Caco-2 (cell line): ENCODE results near the gene IL12RB2. TPM values are rescaled to one million over a fixed set of nuclear protein-coding genes. Genes with fewer than 3 reads are reported as not detected.

Source experiments
- BruUV-seq: library from RNA; stranded (reverse); fragments of 400-500 nt; replicated peaks from 2 replicates; lab custom pipeline; 2021; lab: Mats Ljungman, UMichigan
- CTCF ChIA-PET: fragments of 300-600 bp; sonication (Branson Sonifier 250); formaldehyde crosslinking; loops from one replicate; lab custom pipeline; 2022; ENCODE audit warnings: antibody characterized with exemption; lab: Charles Lee
- POLR2A ChIA-PET: fragments of 300-600 bp; sonication (Branson Sonifier 250); formaldehyde crosslinking; loops from one replicate; lab custom pipeline; 2022; ENCODE audit warnings: antibody characterized with exemption; lab: Charles Lee
- DNase-seq, 2 experiments: peaks; one replicate each; pipeline versions ENCODE4 v3.0.0 to v3.0.0-alpha.2; 2020 to 2022
- H3K27me3 ChIP-seq: replicated peaks from 2 replicates; pipeline ENCODE4 v1.6.0; 2011; ENCODE audit warnings: low read length; ENCODE audit not compliant: control insufficient read depth, insufficient read depth
- H3K36me3 ChIP-seq: 2 replicates; pipeline ENCODE4 v1.5.1; 2011; ENCODE audit warnings: low read length; ENCODE audit not compliant: control insufficient read depth, insufficient read depth
- H3K4me1 ChIP-seq: fragments of 250-450 bp; sonication (Bioruptor Pico); 2 replicates; pipeline ENCODE4 v1.5.1; 2020; ENCODE audit warnings: mild to moderate bottlenecking
- H3K4me3 ChIP-seq: 2 replicates; pipeline ENCODE4 v1.5.1; 2011; ENCODE audit warnings: low read depth, mild to moderate bottlenecking, control low read depth, low read length
- H3K9me3 ChIP-seq: fragments of 250-450 bp; sonication (Bioruptor Pico); 2 replicates; pipeline ENCODE4 v1.5.1; 2020; ENCODE audit warnings: mild to moderate bottlenecking, moderate library complexity
- H3K27ac Mint-ChIP-seq: one replicate; pipeline ENCODE4 v1.8.0; 2022; ENCODE audit warnings: mixed read lengths; ENCODE audit not compliant: unreplicated experiment
- H3K27me3 Mint-ChIP-seq: one replicate; pipeline ENCODE4 v1.8.0; 2022; ENCODE audit warnings: mixed read lengths; ENCODE audit not compliant: insufficient read depth, unreplicated experiment
- H3K36me3 Mint-ChIP-seq: one replicate; pipeline ENCODE4 v1.8.0; 2022; ENCODE audit warnings: mild to moderate bottlenecking, mixed read lengths; ENCODE audit not compliant: insufficient read depth, unreplicated experiment
- H3K4me1 Mint-ChIP-seq: one replicate; pipeline ENCODE4 v1.8.0; 2022; ENCODE audit warnings: low read depth, mixed read lengths; ENCODE audit not compliant: unreplicated experiment
- H3K4me3 Mint-ChIP-seq: one replicate; pipeline ENCODE4 v1.8.0; 2022; ENCODE audit warnings: mild to moderate bottlenecking, moderate library complexity, mixed read lengths; ENCODE audit not compliant: unreplicated experiment
- H3K9me3 Mint-ChIP-seq: one replicate; pipeline ENCODE4 v1.8.0; 2022; ENCODE audit warnings: mixed read lengths; ENCODE audit not compliant: unreplicated experiment
- CTCF ChIP-seq, 2 experiments: fragments of 200-600 bp in 1 of 2; IDR thresholded peaks; 1 replicate in 1 of 2; 2 replicates in 1 of 2; pipeline versions ENCODE4 v1.5.1 to v1.8.0; 2011 to 2022; ENCODE audit warnings: antibody characterized with exemption in 1 of 2, control low read depth in 1 of 2, inconsistent platforms in 1 of 2, low read depth in 1 of 2, low read length in 1 of 2, mild to moderate bottlenecking in 1 of 2, moderate library complexity in 1 of 2; ENCODE audit not compliant: insufficient read depth in 1 of 2, severe bottlenecking in 1 of 2, unreplicated experiment in 1 of 2
- intact Hi-C: fragments of 100-400 bp; cut with micrococcal nuclease; formaldehyde crosslinking; loops from one replicate; pipeline ENCODE4 v1.10.0; 2022; ENCODE audit not compliant: unreplicated experiment
- total RNA-seq: library from RNA; stranded (reverse); gene quantifications from 2 replicates; pipeline ENCODE4 v1.2.3, GENCODE V29; 2022

IL12RB2 gene
- total RNA-seq, 1 experiment from 2014 or later, result 0.54 TPM

DNA sequence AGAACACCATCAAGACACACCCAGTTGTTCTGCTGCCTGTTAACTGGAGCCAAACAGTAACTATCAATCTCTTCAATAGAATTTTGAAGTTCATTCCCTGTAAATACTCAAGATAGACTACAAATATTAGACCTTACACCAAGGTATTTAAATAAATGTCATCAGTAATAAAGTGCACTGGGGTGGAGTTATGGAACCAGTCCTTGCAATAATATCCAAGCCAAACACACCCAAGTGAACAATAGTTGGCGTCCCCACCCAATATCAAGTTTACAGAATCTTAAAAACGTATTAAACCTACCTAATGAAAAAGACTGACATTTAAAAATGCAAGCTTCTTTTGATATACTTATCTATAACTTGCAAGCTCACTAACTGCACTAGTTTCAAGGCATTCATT is 119.8 kb downstream of the IL12RB2 start:
- BruUV-seq, result no TSS peak
- ChIA-PET CTCF (no interaction called here), POLR2A (no interaction called here)
- H3K27me3 ChIP-seq, result no peaks in the 10 kb centered on the region
- no peaks in the 10 kb centered on the region for H3K36me3 ChIP-seq
- no peak for DNase-seq
- intact Hi-C loops, result no loop called here
- H3K4me1 Mint-ChIP-seq, result peaks cover 8% of the 10 kb centered on the region
- TF ChIP-seq CTCF (IDR thresholded peaks at IDR 0.05; ENCODE audit: insufficient read depth in 1 of 2, low read depth in 1 of 2, low read length in 1 of 2, severe bottlenecking in 1 of 2, unreplicated experiment in 1 of 2), result no peak
- H3K4me3 Mint-ChIP-seq, result peak overlapping the region; percentile 100
- no peaks in the 10 kb centered on the region for H3K9me3 Mint-ChIP-seq
- no peak overlapping the region for H3K27ac Mint-ChIP-seq
- no peak overlapping the region; the same call in 1 of the 2 replicates for H3K4me3 ChIP-seq
- no peaks in the 10 kb centered on the region for H3K9me3 ChIP-seq
- no peaks in the 10 kb centered on the region; the same call in 1 of the 2 replicates for H3K4me1 ChIP-seq
- peaks cover 77% of the 10 kb centered on the region for H3K36me3 Mint-ChIP-seq
- H3K27me3 Mint-ChIP-seq, result no peaks in the 10 kb centered on the region

GRCh38 chr1:67427947-67428346 is 120.3 kb downstream of the IL12RB2 start:
- Histone ChIP-seq H3K4me1 (no peaks in the 10 kb centered on the region; the same call in 1 of the 2 replicates), H3K36me3 (no peaks in the 10 kb centered on the region), H3K4me3 (peak overlapping the region; percentile 83), H3K27me3 (no peaks in the 10 kb centered on the region), H3K9me3 (no peaks in the 10 kb centered on the region)
- TF ChIP-seq CTCF (IDR thresholded peaks at IDR 0.05; ENCODE audit: insufficient read depth in 1 of 2, low read depth in 1 of 2, low read length in 1 of 2, severe bottlenecking in 1 of 2, unreplicated experiment in 1 of 2), result no peak
- H3K27ac Mint-ChIP-seq, result no peak overlapping the region
- peak overlapping the region; percentile 100 for H3K4me3 Mint-ChIP-seq
- no peaks in the 10 kb centered on the region for H3K9me3 Mint-ChIP-seq
- H3K4me1 Mint-ChIP-seq, result peaks cover 8% of the 10 kb centered on the region
- DNase-seq, result no peak
- POLR2A ChIA-PET, result no interaction called here
- no peaks in the 10 kb centered on the region for H3K27me3 Mint-ChIP-seq
- H3K36me3 Mint-ChIP-seq, result peaks cover 72% of the 10 kb centered on the region
- BruUV-seq, result no TSS peak
- CTCF ChIA-PET, result no interaction called here
- intact Hi-C loops, result no loop called here

GRCh38 chr1:67429011-67429527 is 121.4 kb downstream of the IL12RB2 start:
- no peak for DNase-seq
- peaks cover 8% of the 10 kb centered on the region for H3K4me1 Mint-ChIP-seq
- peaks cover 61% of the 10 kb centered on the region for H3K36me3 Mint-ChIP-seq
- no TSS peak for BruUV-seq
- POLR2A ChIA-PET, result interaction anchor here (0.6 kb wide), 1 partner anchor 70 kb away, joined by 4 read pairs; no protein-coding TSS in a partner anchor
- H3K27ac Mint-ChIP-seq, result peak overlapping the region; percentile 99
- no peak for TF ChIP-seq CTCF (IDR thresholded peaks at IDR 0.05; ENCODE audit: insufficient read depth in 1 of 2, low read depth in 1 of 2, low read length in 1 of 2, severe bottlenecking in 1 of 2, unreplicated experiment in 1 of 2)
- Histone ChIP-seq H3K9me3 (no peaks in the 10 kb centered on the region), H3K4me1 (no peaks in the 10 kb centered on the region; the same call in 1 of the 2 replicates), H3K36me3 (no peaks in the 10 kb centered on the region), H3K4me3 (peak overlapping the region; percentile 83), H3K27me3 (no peaks in the 10 kb centered on the region)
- no peaks in the 10 kb centered on the region for H3K9me3 Mint-ChIP-seq
- intact Hi-C loops, result no loop called here
- no peaks in the 10 kb centered on the region for H3K27me3 Mint-ChIP-seq
- peak overlapping the region; percentile 100 for H3K4me3 Mint-ChIP-seq
- CTCF ChIA-PET, result interaction anchor here (0.7 kb wide), 1 partner anchor 71 kb away, joined by 4 read pairs; no protein-coding TSS in a partner anchor
